ENCODE results near the gene SERGEF.

SERGEF gene

DNA sequence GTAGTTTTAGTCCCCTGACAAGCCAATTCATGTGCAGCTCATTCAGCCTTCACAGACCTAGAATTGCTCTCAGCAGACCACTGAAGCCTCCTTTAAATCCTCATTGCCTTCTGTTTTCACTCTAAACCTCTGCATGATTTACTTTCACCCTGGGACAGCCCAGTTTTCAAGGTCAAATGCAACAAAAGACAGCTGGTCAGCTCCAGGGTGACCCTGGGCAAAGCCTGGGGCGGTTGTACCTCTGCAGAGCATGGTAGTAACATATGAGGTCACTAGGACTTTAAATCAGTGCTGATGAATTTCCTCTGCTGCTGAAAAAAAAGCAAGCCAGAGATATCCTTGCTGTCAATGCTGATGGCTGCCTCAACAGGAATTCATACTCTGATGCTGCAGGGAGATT lies 62.2 kb downstream of the SERGEF start:
- no peak for DNase-seq

GRCh38 chr11:17948296-17948695 lies 64.6 kb downstream of the SERGEF start:
- no peak for DNase-seq

- DNase-seq, result peak; percentile 13
Measured at GRCh38 chr11:17939542-17939941, 73.3 kb downstream of the SERGEF start.

DNA sequence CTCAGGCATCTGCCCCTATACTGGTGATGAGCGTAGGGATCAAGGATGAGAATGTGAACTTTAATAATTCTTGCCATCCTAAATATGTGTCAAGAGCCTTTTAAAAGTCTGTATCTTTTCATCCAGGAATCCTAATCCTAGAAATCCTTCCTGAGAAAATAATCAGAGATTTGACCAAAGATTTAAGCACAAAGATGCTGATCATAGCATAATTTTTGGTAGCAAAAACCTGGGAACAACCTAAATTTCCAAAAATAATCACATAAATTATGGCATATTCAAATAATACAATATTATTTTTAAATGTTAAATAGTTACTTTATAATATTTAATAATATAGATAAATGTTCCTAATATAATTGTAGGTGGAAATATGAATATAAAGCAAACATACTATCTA lies 76.1 kb downstream of the SERGEF start:
- no peak for DNase-seq

- no peak for DNase-seq
Measured at GRCh38 chr11:17934194-17934593, 78.7 kb downstream of the SERGEF start.

GRCh38 chr11:17933708-17934107 lies 79.1 kb downstream of the SERGEF start:
- DNase-seq, result no peak

DNA sequence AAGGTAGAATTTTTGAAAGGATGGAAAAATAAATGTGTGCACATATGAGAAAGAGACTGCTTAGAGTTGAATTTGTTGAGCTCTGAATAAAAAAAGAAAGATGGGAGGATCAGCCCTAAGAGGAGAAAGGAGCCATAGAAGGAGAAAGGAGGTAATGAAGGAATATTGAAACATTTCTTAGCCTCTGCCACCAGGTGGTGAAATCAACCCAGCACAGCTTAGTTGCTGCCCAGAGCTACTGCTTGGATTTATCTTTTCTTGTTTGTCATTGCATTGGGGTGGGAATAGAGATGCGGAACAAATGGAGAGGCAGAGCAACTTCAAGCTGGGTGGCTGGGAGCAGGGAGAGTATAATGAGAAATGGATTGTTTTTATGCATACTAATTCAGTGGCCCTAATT lies 80.4 kb downstream of the SERGEF start:
- no peak for DNase-seq

GRCh38 chr11:17931595-17931994 lies 81.3 kb downstream of the SERGEF start:
- no peak for DNase-seq

GRCh38 chr11:17930544-17931125 lies 82.2 kb downstream of the SERGEF start:
- no peak for DNase-seq

GRCh38 chr11:17929171-17929570 lies 83.7 kb downstream of the SERGEF start:
- DNase-seq, result no peak

DNA sequence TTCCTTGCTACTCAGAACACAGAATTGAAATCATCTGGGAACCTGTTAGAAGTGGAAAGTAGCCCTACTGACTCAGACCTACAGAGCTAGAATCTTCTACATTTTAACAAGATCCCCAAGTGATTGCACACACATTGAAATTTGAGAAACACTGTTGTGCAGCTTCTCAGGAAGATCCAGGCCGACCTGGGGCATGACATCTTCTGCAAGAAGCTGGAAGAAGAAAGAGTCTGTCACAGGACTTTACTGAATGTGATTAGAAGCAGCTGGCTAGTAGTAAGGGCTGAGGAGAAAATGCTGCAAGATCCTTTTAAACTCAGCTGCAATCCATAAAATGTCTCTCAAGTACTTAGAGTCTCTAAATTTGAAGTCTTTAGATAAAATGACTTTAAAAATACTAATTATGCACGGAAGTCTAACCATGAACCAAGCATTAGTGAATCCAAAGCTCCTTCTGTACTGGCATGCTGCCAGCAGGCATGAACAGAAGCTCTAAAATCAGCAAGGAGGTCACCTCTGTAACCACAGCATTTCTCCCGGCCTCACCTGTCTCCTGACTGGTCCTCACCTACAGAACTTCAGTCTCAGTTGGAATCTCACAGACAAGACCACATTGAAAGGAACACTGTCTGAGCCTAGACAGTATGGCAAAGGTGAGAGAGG lies 85.0 kb downstream of the SERGEF start:
- DNase-seq, result no peak

DNA sequence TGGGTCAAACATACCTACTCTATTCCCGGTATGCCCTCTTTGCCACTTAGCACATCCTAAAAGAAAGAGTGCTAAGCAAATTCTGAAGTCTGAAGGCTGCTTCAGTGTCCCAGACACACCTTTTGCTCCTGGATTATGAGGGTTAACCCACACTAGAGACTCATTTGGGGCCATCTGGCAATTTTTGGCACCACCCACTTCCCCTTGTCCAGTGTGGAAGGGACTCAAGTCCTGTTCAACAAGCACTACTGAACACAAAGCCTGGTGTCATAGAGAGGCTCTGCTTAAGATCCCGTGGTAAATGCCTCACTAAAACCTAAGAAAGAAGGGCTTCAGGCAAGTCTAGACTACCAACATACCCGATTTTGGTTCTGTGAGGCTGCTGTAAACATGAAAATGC lies 85.8 kb downstream of the SERGEF start:
- DNase-seq, result no peak

- no peak for DNase-seq
Measured at GRCh38 chr11:17924713-17925112, 88.1 kb downstream of the SERGEF start.

DNA sequence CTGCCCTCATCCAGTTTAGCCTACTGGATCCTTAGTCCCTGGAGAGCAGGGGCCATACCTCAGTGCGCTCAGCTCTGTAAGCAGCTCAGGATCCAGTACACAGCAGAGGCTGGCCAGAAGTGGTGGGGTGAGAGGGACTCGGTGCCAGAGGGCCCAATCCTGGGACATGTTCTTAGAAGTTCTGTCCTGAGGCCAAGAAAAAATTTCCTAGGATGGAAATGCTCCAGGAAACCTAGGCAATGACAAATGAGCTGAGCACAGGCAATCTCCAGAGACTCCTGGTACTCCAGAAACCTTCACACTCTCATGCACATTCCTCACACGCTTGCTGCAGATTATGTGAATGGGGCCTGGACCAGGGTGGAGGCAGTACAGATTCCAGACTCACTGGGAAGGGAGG lies 89.6 kb downstream of the SERGEF start:
- no peak for DNase-seq

- DNase-seq, result no peak
Measured at GRCh38 chr11:17922416-17922788, 90.4 kb downstream of the SERGEF start.

GRCh38 chr11:17921659-17922415 lies 91.0 kb downstream of the SERGEF start:
- DNase-seq, result no peak

GRCh38 chr11:17918049-17918605 lies 94.7 kb downstream of the SERGEF start:
- no peak for DNase-seq

- DNase-seq, result no peak
Measured at GRCh38 chr11:17917556-17917955, 95.3 kb downstream of the SERGEF start.

DNA sequence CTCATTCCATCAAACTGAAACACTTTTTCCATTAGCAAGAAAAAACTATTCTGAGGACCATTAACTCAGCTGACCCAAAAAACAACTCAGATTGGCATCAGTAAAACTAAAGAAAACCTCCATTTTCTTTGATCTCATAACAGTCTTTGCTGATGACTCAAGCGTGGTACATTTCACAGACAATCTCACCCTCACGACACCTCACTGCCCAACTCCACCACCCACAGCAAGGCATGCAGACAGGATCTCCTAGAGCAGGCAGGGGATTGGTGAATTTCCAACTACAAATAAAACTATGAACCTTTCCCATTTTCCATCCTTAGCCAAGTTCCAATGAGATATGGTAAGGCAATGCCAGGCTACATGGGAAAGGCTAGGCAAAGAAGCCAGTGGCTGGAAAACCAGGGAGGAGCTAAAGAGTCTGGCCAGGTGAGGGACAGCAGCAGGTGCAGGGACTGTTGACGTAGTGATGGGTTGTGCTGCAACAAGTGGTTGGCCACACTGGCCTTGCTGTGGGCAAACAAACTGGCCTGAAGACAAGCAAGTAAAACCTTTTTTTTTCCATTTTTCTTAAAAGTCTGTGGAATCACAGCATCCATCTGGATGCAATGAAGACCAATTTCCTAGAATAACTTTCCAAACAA lies 97.2 kb downstream of the SERGEF start:
- DNase-seq, result no peak

- DNase-seq, result no peak
Measured at GRCh38 chr11:17914957-17915356, 97.9 kb downstream of the SERGEF start.

- no peak for DNase-seq
Measured at GRCh38 chr11:17907046-17907445, 105.8 kb downstream of the SERGEF start.

DNA sequence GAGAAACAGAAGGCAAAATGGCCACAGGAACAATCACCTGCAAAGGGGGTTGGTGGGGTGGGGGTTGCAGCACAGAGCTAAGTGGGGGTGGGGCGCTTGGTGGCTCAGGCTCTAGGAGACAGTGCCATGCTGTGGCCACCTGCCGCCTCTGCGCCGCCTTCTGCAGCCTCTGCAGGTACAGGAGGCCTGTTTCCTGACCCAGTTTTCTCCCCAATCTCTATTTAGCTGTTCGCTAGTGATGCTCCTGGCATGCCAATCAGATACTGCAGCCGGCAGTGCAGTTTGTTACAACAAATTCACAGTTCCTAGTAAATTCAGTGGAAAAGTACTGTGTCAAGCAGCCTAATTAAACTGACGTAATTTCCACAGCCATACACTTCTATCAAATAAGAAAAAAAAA lies 106.4 kb downstream of the SERGEF start:
- DNase-seq, result no peak

DNA sequence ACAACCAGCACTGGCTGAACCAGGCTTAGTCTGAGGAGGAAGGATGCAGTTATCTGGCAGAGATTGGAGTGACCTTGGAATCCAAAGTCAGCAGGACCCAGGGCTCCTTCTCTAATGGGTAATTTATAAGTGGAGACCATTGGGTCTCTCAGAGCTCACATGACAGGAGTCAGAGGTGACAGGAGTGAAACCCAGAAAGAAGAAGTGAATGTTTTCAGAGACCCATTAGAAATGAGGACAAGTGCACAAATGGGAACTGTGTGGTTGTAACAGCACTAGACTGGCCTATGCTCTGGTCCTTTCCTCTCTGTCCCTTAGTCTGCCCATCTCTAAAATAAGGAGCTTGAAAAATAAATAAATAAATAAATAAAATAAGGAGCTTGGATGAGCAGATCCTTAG lies 107.4 kb downstream of the SERGEF start:
- no peak for DNase-seq

- no peak for DNase-seq
Measured at GRCh38 chr11:17901481-17901880, 111.4 kb downstream of the SERGEF start.

Measured in NCI-H1694 (cell line).